GM12878 (cell line): Measurements from ENCODE around the gene BTG1.
A peak's percentile ranks its signal among the peaks of the same experiment; 100 is the strongest.

ENCODE experiments used
- BRCA1 ChIP-seq: IDR thresholded peaks from 2 replicates; pipeline ENCODE4 v1.6.1; 2011; ENCODE audit warnings: low read depth, low read length, improper control_type of control experiment
- CREB1 ChIP-seq: IDR thresholded peaks from 2 replicates; pipeline ENCODE4 v1.6.1; 2012; ENCODE audit warnings: low read depth, mild to moderate bottlenecking, inconsistent platforms
- EP300 ChIP-seq, 2 experiments: fragments of 150-350 bp in 1 of 2; IDR thresholded peaks; 2 replicates each; pipeline ENCODE4 v1.6.1; 2011 to 2012; ENCODE audit warnings: low read depth in 2 of 2, low read length in 2 of 2, borderline replicate concordance in 1 of 2, improper control_type of control experiment in 1 of 2, inconsistent platforms in 1 of 2; ENCODE audit not compliant: control insufficient read depth in 1 of 2
- EZH2 ChIP-seq: IDR thresholded peaks from 2 replicates; pipeline ENCODE4 v1.6.1; 2012; ENCODE audit warnings: low read depth, mild to moderate bottlenecking, control low read depth, inconsistent platforms, low read length, borderline replicate concordance; ENCODE audit not compliant: control insufficient read depth
- GABPA ChIP-seq: IDR thresholded peaks from 2 replicates; pipeline ENCODE4 v1.6.1; 2014; ENCODE audit warnings: antibody characterized with exemption, low read depth, mild to moderate bottlenecking, inconsistent platforms
- KDM1A ChIP-seq: fragments of 200-600 bp; sonication (generic); IDR thresholded peaks from 2 replicates; pipeline ENCODE4 v1.6.1; 2016; ENCODE audit warnings: borderline replicate concordance
- MAX ChIP-seq: IDR thresholded peaks from 2 replicates; pipeline ENCODE4 v1.6.1; 2012; ENCODE audit warnings: low read depth, low read length, improper control_type of control experiment
- MXI1 ChIP-seq: fragments of 150-350 bp; IDR thresholded peaks from 2 replicates; pipeline ENCODE4 v1.6.1; 2011; ENCODE audit warnings: low read depth, mild to moderate bottlenecking, inconsistent platforms, low read length, improper control_type of control experiment
- PBX3 ChIP-seq: IDR thresholded peaks from 2 replicates; pipeline ENCODE4 v1.6.1; 2011; ENCODE audit warnings: mild to moderate bottlenecking, low read depth, low read length, moderate library complexity; ENCODE audit not compliant: insufficient replicate concordance
- POLR2A ChIP-seq: IDR thresholded peaks from 2 replicates; pipeline ENCODE4 v1.6.1; 2011; ENCODE audit warnings: low read depth, mild to moderate bottlenecking, low read length
- SIN3A ChIP-seq: IDR thresholded peaks from 2 replicates; pipeline ENCODE4 v1.6.1; 2012; ENCODE audit warnings: low read depth, low read length, improper control_type of control experiment
- TF ChIP-seq, protein P1 (sequence below): IDR thresholded peaks from 2 replicates; pipeline ENCODE4 v1.6.1; 2011; ENCODE audit warnings: low read depth, low read length, improper control_type of control experiment, borderline replicate concordance
- TF ChIP-seq, protein P2 (sequence below), 3 experiments: IDR thresholded peaks in 2 of 3; conservative IDR thresholded peaks in 1 of 3; 2 replicates each; pipeline ENCODE4 v1.5.1; 2011; ENCODE audit warnings: low read depth in 3 of 3, low read length in 3 of 3, mild to moderate bottlenecking in 3 of 3, control low read depth in 2 of 3, moderate library complexity in 2 of 3, inconsistent platforms in 1 of 3, mixed read lengths in 1 of 3; ENCODE audit not compliant: control insufficient read depth in 2 of 3, insufficient read depth in 1 of 3; ENCODE audit errors: extremely low read depth in 1 of 3

DNA sequence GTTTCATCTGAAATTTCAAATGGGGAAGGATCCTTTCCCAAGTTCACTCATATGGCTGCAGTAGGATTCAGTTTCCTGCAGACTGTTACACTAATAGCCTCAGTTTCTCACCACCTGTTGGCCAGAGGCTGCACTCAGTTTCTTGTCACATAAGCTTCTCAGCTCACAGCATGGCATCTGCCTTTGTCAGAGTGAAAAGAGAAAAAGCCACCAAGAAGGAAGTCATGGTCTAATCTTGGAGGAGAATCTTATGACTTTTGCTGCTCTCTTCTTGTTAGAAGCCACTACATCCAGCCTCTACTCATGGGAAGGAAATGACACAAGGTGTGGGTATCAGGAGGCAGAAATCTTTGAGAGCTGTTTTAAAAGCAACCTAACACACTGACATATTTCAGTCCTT is 39.4 kb upstream of the BTG1 start:
- TF ChIP-seq KDM1A (no peak), SIN3A (no peak), POLR2A (no peak), CREB1 (no peak), PBX3 (no peak), MXI1 (no peak), GABPA (0 out of 2 replicates have a peak, but pooled peaks have one; percentile 8), EP300 (IDR thresholded peaks at IDR 0.05; ENCODE audit: borderline replicate concordance in 1 of 2, control insufficient read depth in 1 of 2, low read depth in 2 of 2, low read length in 2 of 2) (peak; percentile 14 to 61; a peak in 1 of 4 replicates), BRCA1 (no peak), MAX (no peak), EZH2 (no peak)
- TF ChIP-seq, protein P1, sequence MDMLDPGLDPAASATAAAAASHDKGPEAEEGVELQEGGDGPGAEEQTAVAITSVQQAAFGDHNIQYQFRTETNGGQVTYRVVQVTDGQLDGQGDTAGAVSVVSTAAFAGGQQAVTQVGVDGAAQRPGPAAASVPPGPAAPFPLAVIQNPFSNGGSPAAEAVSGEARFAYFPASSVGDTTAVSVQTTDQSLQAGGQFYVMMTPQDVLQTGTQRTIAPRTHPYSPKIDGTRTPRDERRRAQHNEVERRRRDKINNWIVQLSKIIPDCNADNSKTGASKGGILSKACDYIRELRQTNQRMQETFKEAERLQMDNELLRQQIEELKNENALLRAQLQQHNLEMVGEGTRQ = no peak
- TF ChIP-seq, protein P2, sequence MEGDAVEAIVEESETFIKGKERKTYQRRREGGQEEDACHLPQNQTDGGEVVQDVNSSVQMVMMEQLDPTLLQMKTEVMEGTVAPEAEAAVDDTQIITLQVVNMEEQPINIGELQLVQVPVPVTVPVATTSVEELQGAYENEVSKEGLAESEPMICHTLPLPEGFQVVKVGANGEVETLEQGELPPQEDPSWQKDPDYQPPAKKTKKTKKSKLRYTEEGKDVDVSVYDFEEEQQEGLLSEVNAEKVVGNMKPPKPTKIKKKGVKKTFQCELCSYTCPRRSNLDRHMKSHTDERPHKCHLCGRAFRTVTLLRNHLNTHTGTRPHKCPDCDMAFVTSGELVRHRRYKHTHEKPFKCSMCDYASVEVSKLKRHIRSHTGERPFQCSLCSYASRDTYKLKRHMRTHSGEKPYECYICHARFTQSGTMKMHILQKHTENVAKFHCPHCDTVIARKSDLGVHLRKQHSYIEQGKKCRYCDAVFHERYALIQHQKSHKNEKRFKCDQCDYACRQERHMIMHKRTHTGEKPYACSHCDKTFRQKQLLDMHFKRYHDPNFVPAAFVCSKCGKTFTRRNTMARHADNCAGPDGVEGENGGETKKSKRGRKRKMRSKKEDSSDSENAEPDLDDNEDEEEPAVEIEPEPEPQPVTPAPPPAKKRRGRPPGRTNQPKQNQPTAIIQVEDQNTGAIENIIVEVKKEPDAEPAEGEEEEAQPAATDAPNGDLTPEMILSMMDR (IDR thresholded peaks at IDR 0.05 in 2 of 3, conservative IDR thresholded peaks at IDR 0.05 in 1 of 3; ENCODE audit: control insufficient read depth in 2 of 3, extremely low read depth in 1 of 3, insufficient read depth in 1 of 3, low read depth in 3 of 3, low read length in 3 of 3) = no peak
